CD4-positive, CD25-positive, alpha-beta regulatory T cell (primary cell): Measurements from ENCODE around the gene EID3. TPM values are rescaled to one million over a fixed set of nuclear protein-coding genes. Genes with fewer than 3 reads are reported as not detected.
A peak's percentile ranks its signal among the peaks of the same experiment; 100 is the strongest.

ENCODE experiments used
- ATAC-seq, 2 donors: fragments of 150-1000 bp; cut with Tn5 transposase; one replicate each; pipeline ENCODE4 v1.10.0; 2021; ENCODE audit warnings: low read depth in 2 of 2, moderate number of reproducible peaks in 2 of 2, moderate library complexity in 1 of 2
- DNase-seq, 3 donors: peaks; one replicate each; pipeline versions ENCODE4 v3.0.0 to v3.0.0-alpha.2; 2012 to 2022; ENCODE audit warnings: mixed read lengths in 1 of 3
- H3K27ac ChIP-seq: one replicate; pipeline ENCODE4 v1.7.0; 2013; ENCODE audit warnings: mild to moderate bottlenecking, low read length; ENCODE audit not compliant: insufficient read depth, poor library complexity, severe bottlenecking
- H3K27me3 ChIP-seq: one replicate; pipeline ENCODE4 v1.7.0; 2013; ENCODE audit warnings: low read length; ENCODE audit not compliant: control insufficient read depth, insufficient read depth
- H3K36me3 ChIP-seq: one replicate; pipeline ENCODE4 v1.7.0; 2013; ENCODE audit warnings: mild to moderate bottlenecking, low read length, moderate library complexity; ENCODE audit not compliant: control insufficient read depth, insufficient read depth
- H3K4me1 ChIP-seq: 2 replicates; pipeline ENCODE4 v1.7.0; 2013; ENCODE audit warnings: mild to moderate bottlenecking, low read length; ENCODE audit not compliant: insufficient read depth, control insufficient read depth, poor library complexity, severe bottlenecking
- H3K4me3 ChIP-seq: one replicate; pipeline ENCODE4 v1.7.0; 2013; ENCODE audit warnings: low read depth, mild to moderate bottlenecking, low read length, moderate library complexity
- H3K9me3 ChIP-seq, 2 experiments: 1 replicate in 1 of 2; 2 replicates in 1 of 2; pipeline ENCODE4 v1.7.0; 2013; ENCODE audit warnings: low read length in 2 of 2, mild to moderate bottlenecking in 1 of 2, moderate library complexity in 1 of 2; ENCODE audit not compliant: control insufficient read depth in 2 of 2
- H3K27ac Mint-ChIP-seq, 3 donors: one replicate each; pipeline ENCODE4 v1.8.0; 2020 to 2022; ENCODE audit warnings: mild to moderate bottlenecking in 3 of 3, mixed read lengths in 3 of 3, moderate library complexity in 2 of 3
- H3K27me3 Mint-ChIP-seq: one replicate; pipeline ENCODE4 v1.8.0; 2022; ENCODE audit warnings: mild to moderate bottlenecking, mixed read lengths
- H3K36me3 Mint-ChIP-seq: one replicate; pipeline ENCODE4 v1.8.0; 2020; ENCODE audit warnings: mixed read lengths
- H3K4me1 Mint-ChIP-seq, 4 donors: one replicate each; pipeline ENCODE4 v1.8.0; 2020 to 2022; ENCODE audit warnings: mixed read lengths in 4 of 4, mild to moderate bottlenecking in 1 of 4
- H3K4me3 Mint-ChIP-seq, 4 donors: one replicate each; pipeline ENCODE4 v1.8.0; 2020 to 2022; ENCODE audit warnings: mild to moderate bottlenecking in 4 of 4, mixed read lengths in 4 of 4, moderate library complexity in 3 of 4
- H3K9me3 Mint-ChIP-seq, 7 donors: one replicate each; pipeline ENCODE4 v1.8.0; 2020 to 2022; ENCODE audit warnings: mixed read lengths in 7 of 7, mild to moderate bottlenecking in 3 of 7, moderate library complexity in 2 of 7
- polyA plus RNA-seq, 4 donors: library from polyadenylated mRNA; unstranded; fragments of 300-500 nt; fragmentation: Illumina TruSeq; gene quantifications; one replicate each; pipeline ENCODE4 v1.2.3, GENCODE V29; 2021
- total RNA-seq: library from RNA; stranded (reverse); gene quantifications from one replicate; pipeline ENCODE4 v1.2.3, GENCODE V29; 2022

The EID3 gene
- total and polyA plus RNA-seq, 5 donors from 2014 or later, result 10.8 to 15.6 (median 14.8) TPM

DNA sequence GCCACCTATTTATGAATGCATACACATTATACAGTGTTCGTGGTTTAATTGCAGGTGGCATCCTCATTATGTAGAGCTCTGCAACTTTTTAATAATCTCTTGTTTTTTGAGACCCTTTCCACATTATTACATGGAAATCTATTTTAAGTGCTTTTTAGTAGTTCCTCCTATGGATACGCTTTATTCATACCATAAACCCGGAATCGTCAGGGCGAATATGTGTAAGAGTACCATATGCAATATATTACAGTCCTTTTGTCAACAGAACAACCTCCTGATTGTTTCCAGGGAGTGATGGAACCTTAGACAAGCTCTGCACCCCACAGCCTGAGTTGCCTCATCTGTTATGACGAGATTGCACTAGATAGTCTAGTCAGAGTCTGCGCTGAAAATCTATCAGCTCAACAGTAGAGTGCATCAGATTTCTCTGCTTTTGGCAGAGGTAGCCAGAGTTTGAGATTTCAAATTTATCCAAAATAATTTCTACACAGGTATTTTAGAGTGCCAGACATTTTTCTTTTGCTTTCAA lies 33.6 kb downstream of the EID3 start:
- H3K4me3 ChIP-seq, result no peak overlapping the region
- DNase-seq, result no peak
- no peak overlapping the region for H3K4me3 Mint-ChIP-seq
- no peak overlapping the region for H3K27ac ChIP-seq
- H3K27me3 ChIP-seq, result no peaks in the 10 kb centered on the region
- peaks cover 60% of the 10 kb centered on the region for H3K36me3 ChIP-seq
- ATAC-seq, result no peak
- no peaks in the 10 kb centered on the region for H3K4me1 Mint-ChIP-seq
- H3K4me1 ChIP-seq, result no peaks in the 10 kb centered on the region
- H3K36me3 Mint-ChIP-seq, result peaks cover 39% of the 10 kb centered on the region
- H3K27me3 Mint-ChIP-seq, result no peaks in the 10 kb centered on the region
- no peak overlapping the region for H3K27ac Mint-ChIP-seq
- H3K9me3 ChIP-seq, result no peaks in the 10 kb centered on the region
- no peaks in the 10 kb centered on the region for H3K9me3 Mint-ChIP-seq

DNA sequence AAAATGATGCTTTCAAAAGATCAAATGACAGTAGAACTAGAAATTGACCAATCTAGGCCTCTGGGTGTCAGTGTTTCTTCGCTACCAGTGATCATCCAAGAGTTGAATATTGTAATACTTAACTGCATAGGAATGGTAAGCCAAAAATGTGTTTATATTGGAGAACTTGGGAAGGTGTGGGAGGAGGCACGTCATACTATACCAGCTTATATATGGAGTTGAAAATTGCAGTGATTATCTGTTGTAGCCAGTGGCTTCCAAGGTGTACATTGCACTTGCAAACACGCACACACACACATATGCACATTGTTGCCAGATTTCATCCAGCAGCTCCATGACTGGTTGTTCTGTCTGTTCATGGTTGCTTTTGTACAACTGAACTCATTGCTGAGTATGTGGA lies 36.1 kb downstream of the EID3 start:
- Mint-ChIP-seq H3K27me3 (no peaks in the 10 kb centered on the region), H3K27ac (no peak overlapping the region), H3K4me3 (no peak overlapping the region), H3K9me3 (no peaks in the 10 kb centered on the region), H3K36me3 (peaks cover 45% of the 10 kb centered on the region), H3K4me1 (peaks cover 0 to 3% (median 0%) of the 10 kb centered on the region in 4 donors)
- no peaks in the 10 kb centered on the region for H3K9me3 ChIP-seq
- H3K36me3 ChIP-seq, result peaks cover 58% of the 10 kb centered on the region
- no peaks in the 10 kb centered on the region for H3K27me3 ChIP-seq
- no peaks in the 10 kb centered on the region for H3K4me1 ChIP-seq
- no peak overlapping the region for H3K27ac ChIP-seq
- DNase-seq (no peak), ATAC-seq (no peak)
- no peak overlapping the region for H3K4me3 ChIP-seq

DNA sequence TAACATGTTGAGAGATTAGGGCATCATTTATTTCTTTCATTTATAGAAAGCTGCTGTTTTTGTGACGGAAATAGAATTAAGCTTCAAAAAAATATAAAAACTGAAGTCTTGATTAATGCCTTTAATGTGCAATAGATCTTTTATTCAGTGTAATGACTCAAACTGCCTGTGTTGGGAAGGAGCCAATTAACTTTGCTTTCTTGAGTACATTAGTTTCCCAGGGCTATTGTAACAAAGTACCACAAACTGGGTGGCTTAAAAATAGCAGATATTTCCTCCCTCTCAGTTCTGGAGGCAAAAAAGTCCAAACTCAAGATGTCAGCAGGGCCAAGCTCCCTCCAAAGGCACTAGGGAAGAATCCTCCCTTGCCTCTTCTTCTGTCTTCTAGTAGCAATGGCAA lies 36.6 kb downstream of the EID3 start:
- Histone ChIP-seq H3K27ac (no peak overlapping the region), H3K9me3 (no peaks in the 10 kb centered on the region), H3K4me3 (no peak overlapping the region), H3K4me1 (no peaks in the 10 kb centered on the region), H3K27me3 (no peaks in the 10 kb centered on the region), H3K36me3 (peaks cover 55% of the 10 kb centered on the region)
- DNase-seq, result no peak
- Mint-ChIP-seq H3K9me3 (no peaks in the 10 kb centered on the region), H3K27me3 (no peaks in the 10 kb centered on the region), H3K27ac (no peak overlapping the region), H3K4me1 (peaks cover 0 to 3% (median 0%) of the 10 kb centered on the region in 4 donors), H3K4me3 (no peak overlapping the region), H3K36me3 (peaks cover 41% of the 10 kb centered on the region)
- no peak for ATAC-seq

DNA sequence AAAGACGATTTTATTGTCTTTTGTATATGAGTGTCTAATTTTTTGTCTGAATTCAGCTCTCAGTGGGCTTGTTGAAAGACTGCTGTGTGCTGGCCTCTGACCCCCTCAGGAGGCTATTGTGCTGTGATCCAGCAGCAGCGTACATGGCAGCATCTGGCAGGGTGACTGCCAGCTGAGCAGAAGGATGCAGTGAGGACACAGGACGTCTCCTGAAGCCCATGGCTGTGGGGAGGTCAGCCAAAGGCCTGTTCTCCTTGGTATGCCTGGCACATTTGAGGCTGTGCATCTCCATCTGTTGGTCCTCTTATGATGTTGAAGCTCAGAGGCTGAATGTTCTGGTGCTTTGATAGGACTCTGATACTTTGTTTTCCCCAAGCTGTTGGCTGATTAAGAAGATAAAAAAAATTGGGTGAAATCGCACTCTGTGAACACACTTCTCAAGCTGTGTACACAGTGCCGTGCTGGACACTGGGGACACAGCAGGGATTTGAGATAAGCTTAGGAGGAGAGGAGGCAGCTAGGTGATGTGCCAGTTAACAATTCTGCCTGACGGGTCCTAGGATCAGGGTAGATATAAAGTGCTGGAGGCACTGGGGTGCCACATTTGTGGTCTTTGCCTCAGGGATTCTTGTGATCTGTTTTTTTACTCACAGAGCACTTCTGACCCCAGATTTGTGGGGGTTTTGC lies 37.5 kb downstream of the EID3 start:
- Histone ChIP-seq H3K4me1 (no peaks in the 10 kb centered on the region), H3K27ac (no peak overlapping the region), H3K9me3 (no peaks in the 10 kb centered on the region), H3K36me3 (peaks cover 56% of the 10 kb centered on the region), H3K27me3 (no peaks in the 10 kb centered on the region), H3K4me3 (no peak overlapping the region)
- ATAC-seq (no peak), DNase-seq (no peak)
- no peak overlapping the region for H3K4me3 Mint-ChIP-seq
- H3K27ac Mint-ChIP-seq, result peak overlapping the region in 1 of 3 donors; percentile 15
- peaks cover 41% of the 10 kb centered on the region for H3K36me3 Mint-ChIP-seq
- no peaks in the 10 kb centered on the region for H3K27me3 Mint-ChIP-seq
- peaks cover 0 to 3% (median 0%) of the 10 kb centered on the region in 4 donors for H3K4me1 Mint-ChIP-seq
- no peaks in the 10 kb centered on the region for H3K9me3 Mint-ChIP-seq

DNA sequence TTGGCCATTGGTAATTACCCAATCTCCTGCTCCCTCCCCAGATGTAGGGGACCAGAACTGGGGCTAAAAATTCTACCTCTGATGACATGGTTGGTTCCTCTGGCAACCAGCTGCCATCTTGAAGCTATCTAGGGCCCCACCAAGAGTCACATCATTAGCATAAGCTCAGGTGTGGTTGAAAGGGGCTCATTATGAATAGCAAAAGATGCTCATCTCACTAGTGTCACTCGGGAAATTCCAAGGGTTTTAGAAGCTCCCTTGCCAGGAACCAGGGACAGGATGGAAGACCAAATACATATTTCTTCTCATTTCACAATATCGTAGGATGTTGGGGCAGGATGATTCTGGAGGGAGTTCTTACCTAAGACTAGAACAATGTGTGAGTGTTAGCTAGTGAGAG lies 38.6 kb downstream of the EID3 start:
- peaks cover 47% of the 10 kb centered on the region for H3K36me3 ChIP-seq
- H3K9me3 ChIP-seq, result no peaks in the 10 kb centered on the region
- H3K27me3 ChIP-seq, result no peaks in the 10 kb centered on the region

DNA sequence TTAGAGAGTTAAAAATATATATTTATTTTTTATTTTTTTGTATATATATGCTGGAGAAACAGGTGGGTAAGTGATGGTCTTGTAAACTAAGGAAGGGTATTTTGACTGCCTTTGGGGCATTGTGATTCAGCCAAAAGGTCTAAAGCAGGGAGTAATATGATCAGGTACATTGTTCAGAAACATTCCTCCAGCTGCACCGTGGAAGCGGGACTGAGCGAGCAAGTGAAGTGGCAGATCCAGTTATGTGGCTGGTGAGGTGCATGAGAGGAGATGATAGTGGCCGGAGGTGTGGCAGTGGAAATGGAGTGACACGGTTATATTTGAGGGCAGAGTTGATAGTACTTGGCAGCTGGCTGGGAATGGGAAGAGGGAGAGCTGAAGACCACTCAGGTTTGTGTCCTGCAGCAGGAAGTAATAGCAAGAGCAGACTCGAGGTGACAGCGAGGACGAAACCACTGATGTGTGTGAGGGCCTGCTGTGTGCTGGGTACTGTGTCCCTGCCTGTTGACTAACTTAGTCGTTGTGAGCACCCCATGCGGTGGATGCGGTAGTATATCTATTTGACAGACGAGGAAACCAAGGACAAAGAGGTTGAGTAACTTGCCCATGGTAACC lies 39.2 kb downstream of the EID3 start:
- Histone ChIP-seq H3K4me1 (no peaks in the 10 kb centered on the region), H3K27ac (no peak overlapping the region), H3K9me3 (no peaks in the 10 kb centered on the region), H3K4me3 (no peak overlapping the region), H3K27me3 (no peaks in the 10 kb centered on the region), H3K36me3 (peaks cover 50% of the 10 kb centered on the region)
- peaks cover 37% of the 10 kb centered on the region for H3K36me3 Mint-ChIP-seq
- H3K27ac Mint-ChIP-seq, result no peak overlapping the region
- H3K9me3 Mint-ChIP-seq, result no peaks in the 10 kb centered on the region
- H3K4me3 Mint-ChIP-seq, result no peak overlapping the region
- ATAC-seq (no peak), DNase-seq (no peak)
- H3K27me3 Mint-ChIP-seq, result no peaks in the 10 kb centered on the region
- peaks cover 0 to 3% (median 0%) of the 10 kb centered on the region in 4 donors for H3K4me1 Mint-ChIP-seq

More for the DNA sequence above, 38.6 kb downstream of the EID3 start:
- Mint-ChIP-seq H3K27me3 (no peaks in the 10 kb centered on the region), H3K4me3 (no peak overlapping the region), H3K9me3 (no peaks in the 10 kb centered on the region), H3K4me1 (peaks cover 0 to 3% (median 0%) of the 10 kb centered on the region in 4 donors), H3K36me3 (peaks cover 36% of the 10 kb centered on the region), H3K27ac (no peak overlapping the region)
- Histone ChIP-seq H3K4me1 (no peaks in the 10 kb centered on the region), H3K27ac (no peak overlapping the region), H3K4me3 (no peak overlapping the region)
- DNase-seq (no peak), ATAC-seq (no peak)

DNA sequence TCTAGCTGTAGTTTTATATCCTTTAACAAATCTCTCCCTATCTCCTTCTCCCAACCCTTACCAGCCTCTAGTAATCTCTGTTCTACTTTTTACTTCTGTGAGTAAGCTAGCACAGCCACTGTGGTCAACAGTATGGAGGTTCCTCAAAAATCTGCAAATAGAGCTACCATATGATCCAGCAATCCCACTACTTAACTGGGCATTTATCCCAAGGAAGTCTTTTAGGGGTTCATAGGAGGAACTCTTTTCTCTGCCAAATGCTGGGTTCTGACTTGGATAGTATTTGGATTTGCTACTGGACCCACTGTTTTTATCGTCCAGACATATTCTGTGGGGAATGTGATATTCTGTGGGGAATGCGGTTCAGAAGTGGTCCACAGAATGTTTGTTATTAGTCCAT lies 41.1 kb downstream of the EID3 start:
- Mint-ChIP-seq H3K4me3 (no peak overlapping the region), H3K4me1 (peaks cover 0 to 3% (median 0%) of the 10 kb centered on the region in 4 donors), H3K9me3 (no peaks in the 10 kb centered on the region), H3K27me3 (no peaks in the 10 kb centered on the region), H3K27ac (peak overlapping the region in 1 of 3 donors; percentile 19), H3K36me3 (peaks cover 36% of the 10 kb centered on the region)
- ATAC-seq (no peak), DNase-seq (no peak)
- H3K9me3 ChIP-seq, result no peaks in the 10 kb centered on the region
- H3K4me3 ChIP-seq, result no peak overlapping the region
- H3K27me3 ChIP-seq, result no peaks in the 10 kb centered on the region
- no peaks in the 10 kb centered on the region for H3K4me1 ChIP-seq
- peaks cover 53% of the 10 kb centered on the region for H3K36me3 ChIP-seq
- no peak overlapping the region for H3K27ac ChIP-seq
